ENCODE data around the gene EPS15. TPM values are rescaled to one million over a fixed set of nuclear protein-coding genes. Genes with fewer than 3 reads are reported as not detected.

The EPS15 gene
- total and polyA plus RNA-seq, 2 of the 13 experiments (the other 11 are each of a cell fraction or from before 2014, with no cell fraction given) = 14.3 to 19.3 TPM

DNA sequence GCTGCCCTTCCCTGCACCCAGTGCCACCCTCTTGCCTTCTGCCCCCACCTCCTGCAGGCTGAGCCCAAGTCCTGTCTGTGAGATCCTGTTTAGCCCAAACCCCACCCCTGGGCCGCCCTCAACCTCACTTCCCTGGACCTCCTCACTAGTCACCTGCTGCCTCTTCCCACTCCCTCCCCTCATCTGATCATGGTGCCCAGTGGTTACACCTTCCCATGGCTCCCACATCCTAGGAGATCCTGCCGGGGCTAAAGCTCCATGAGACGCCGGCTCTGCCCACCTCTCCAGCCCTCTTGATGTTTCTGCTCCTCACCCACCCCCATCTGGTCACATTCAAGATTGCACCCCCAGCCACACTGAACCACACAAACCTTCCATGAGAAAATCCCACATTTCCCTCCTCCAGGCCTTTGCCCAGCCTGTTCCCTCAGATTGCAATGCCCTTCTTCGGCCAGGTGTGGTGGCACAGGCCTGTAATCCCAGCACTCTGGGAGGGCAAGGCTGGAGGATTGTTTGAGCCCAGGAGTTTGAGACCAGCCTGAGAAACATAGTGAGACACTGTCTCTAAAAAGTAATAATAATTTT, 205.7 kb downstream of the EPS15 start:
- Histone ChIP-seq H2AFZ (ENCODE audit: low read length) (no peak overlapping the region), H3K9ac (ENCODE audit: insufficient read depth, low read depth, low read length) (no peak overlapping the region), H3K4me2 (ENCODE audit: low read depth, low read length) (peak overlapping the region; percentile 68; the same call in 1 of the 2 replicates), H3K79me2 (ENCODE audit: insufficient read depth, low read length) (no peaks in the 10 kb centered on the region), H3K4me1 (ENCODE audit: insufficient read depth, low read length) (peaks cover 30% of the 10 kb centered on the region), H3K9me3 (ENCODE audit: low read length) (no peaks in the 10 kb centered on the region), H3K27ac (ENCODE audit: extremely low read length, insufficient read depth, low read length) (no peak overlapping the region), H3K27me3 (ENCODE audit: control insufficient read depth in 1 of 2, insufficient read depth in 2 of 2, low read length in 2 of 2) (no peaks in the 10 kb centered on the region), H4K20me1 (ENCODE audit: insufficient read depth, low read length) (no peaks in the 10 kb centered on the region), H3K4me3 (replicated peaks in 1 of 3; ENCODE audit: insufficient read depth in 1 of 3, low read depth in 2 of 3, low read length in 3 of 3) (no peak overlapping the region), H3K36me3 (replicated peaks in 1 of 2; ENCODE audit: control insufficient read depth in 1 of 2, insufficient read depth in 2 of 2, low read length in 2 of 2) (no peaks in the 10 kb centered on the region)
- 60% methylated on average over 5 of the region's 5 CpGs for WGBS (ENCODE audit: low lambda C conversion rate)
- in situ Hi-C loops (cut with HindIII; ENCODE audit: extremely low pct_ligation_motif_present, low pct_unique_long_range_greater_than_20kb) (no loop called here), intact Hi-C loops (cut with micrococcal nuclease; ENCODE audit: unreplicated experiment) (no loop called here)
- no TSS peak for BruUV-seq (replicated peaks)
- FAIRE-seq (no peak), DNase-seq (ENCODE audit: low spot score) (no peak), ATAC-seq (peak; percentile 67)
- TF ChIP-seq MIER3 (CRISPR knock-in tag; IDR thresholded peaks at IDR 0.05; ENCODE audit: borderline replicate concordance) = no peak
- TF ChIP-seq, protein P1, sequence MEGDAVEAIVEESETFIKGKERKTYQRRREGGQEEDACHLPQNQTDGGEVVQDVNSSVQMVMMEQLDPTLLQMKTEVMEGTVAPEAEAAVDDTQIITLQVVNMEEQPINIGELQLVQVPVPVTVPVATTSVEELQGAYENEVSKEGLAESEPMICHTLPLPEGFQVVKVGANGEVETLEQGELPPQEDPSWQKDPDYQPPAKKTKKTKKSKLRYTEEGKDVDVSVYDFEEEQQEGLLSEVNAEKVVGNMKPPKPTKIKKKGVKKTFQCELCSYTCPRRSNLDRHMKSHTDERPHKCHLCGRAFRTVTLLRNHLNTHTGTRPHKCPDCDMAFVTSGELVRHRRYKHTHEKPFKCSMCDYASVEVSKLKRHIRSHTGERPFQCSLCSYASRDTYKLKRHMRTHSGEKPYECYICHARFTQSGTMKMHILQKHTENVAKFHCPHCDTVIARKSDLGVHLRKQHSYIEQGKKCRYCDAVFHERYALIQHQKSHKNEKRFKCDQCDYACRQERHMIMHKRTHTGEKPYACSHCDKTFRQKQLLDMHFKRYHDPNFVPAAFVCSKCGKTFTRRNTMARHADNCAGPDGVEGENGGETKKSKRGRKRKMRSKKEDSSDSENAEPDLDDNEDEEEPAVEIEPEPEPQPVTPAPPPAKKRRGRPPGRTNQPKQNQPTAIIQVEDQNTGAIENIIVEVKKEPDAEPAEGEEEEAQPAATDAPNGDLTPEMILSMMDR (CRISPR knock-in tag; IDR thresholded peaks at IDR 0.05) = peak; percentile 24; the same call in 1 of the 2 replicates
- ChIA-PET POLR2A (no interaction called here), CTCF (ENCODE audit: low intra/inter-chr PET ratio, low total read pairs) (no interaction called here)

DNA sequence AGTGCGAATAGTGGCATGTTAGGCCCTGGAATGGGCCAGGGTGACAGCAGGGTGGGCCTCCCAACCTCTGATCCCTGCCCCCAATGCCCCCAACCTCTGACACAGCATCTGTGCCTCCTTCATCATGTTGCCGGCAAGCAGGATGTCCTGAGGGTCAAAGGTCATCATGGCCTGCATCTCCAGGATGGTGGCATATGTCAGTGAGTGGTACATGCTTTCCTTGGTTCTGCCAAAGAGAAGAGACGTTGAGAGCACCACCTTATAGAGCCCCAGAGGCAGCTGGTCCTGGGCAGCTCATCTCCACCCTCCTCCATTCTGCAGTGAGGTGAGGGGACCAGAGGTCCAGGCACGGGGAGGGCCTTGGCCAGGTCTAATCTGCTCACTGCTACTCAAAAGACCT, 206.3 kb downstream of the EPS15 start:
- no peak for DNase-seq (ENCODE audit: low spot score)
- Histone ChIP-seq H4K20me1 (ENCODE audit: insufficient read depth, low read length) (no peaks in the 10 kb centered on the region), H3K4me2 (ENCODE audit: low read depth, low read length) (no peak overlapping the region), H3K9ac (ENCODE audit: insufficient read depth, low read depth, low read length) (no peak overlapping the region), H2AFZ (ENCODE audit: low read length) (no peak overlapping the region), H3K4me3 (replicated peaks in 1 of 3; ENCODE audit: insufficient read depth in 1 of 3, low read depth in 2 of 3, low read length in 3 of 3) (no peak overlapping the region), H3K79me2 (ENCODE audit: insufficient read depth, low read length) (no peaks in the 10 kb centered on the region), H3K9me3 (ENCODE audit: low read length) (no peaks in the 10 kb centered on the region), H3K36me3 (replicated peaks in 1 of 2; ENCODE audit: control insufficient read depth in 1 of 2, insufficient read depth in 2 of 2, low read length in 2 of 2) (no peaks in the 10 kb centered on the region), H3K4me1 (ENCODE audit: insufficient read depth, low read length) (peaks cover 30% of the 10 kb centered on the region), H3K27me3 (ENCODE audit: control insufficient read depth in 1 of 2, insufficient read depth in 2 of 2, low read length in 2 of 2) (no peaks in the 10 kb centered on the region), H3K27ac (ENCODE audit: extremely low read length, insufficient read depth, low read length) (no peak overlapping the region)
- WGBS (ENCODE audit: low lambda C conversion rate) = 100% methylated on average over 1 of the region's 4 CpGs
- CTCF ChIA-PET (ENCODE audit: low intra/inter-chr PET ratio, low total read pairs) = no interaction called here
- in situ Hi-C loops (cut with HindIII; ENCODE audit: extremely low pct_ligation_motif_present, low pct_unique_long_range_greater_than_20kb) = no loop called here
- BruUV-seq (replicated peaks) = no TSS peak
- POLR2A ChIA-PET = no interaction called here
- intact Hi-C loops (cut with micrococcal nuclease; ENCODE audit: unreplicated experiment) = no loop called here
- no peak for FAIRE-seq
- no peak for ATAC-seq
- TF ChIP-seq, protein P2, sequence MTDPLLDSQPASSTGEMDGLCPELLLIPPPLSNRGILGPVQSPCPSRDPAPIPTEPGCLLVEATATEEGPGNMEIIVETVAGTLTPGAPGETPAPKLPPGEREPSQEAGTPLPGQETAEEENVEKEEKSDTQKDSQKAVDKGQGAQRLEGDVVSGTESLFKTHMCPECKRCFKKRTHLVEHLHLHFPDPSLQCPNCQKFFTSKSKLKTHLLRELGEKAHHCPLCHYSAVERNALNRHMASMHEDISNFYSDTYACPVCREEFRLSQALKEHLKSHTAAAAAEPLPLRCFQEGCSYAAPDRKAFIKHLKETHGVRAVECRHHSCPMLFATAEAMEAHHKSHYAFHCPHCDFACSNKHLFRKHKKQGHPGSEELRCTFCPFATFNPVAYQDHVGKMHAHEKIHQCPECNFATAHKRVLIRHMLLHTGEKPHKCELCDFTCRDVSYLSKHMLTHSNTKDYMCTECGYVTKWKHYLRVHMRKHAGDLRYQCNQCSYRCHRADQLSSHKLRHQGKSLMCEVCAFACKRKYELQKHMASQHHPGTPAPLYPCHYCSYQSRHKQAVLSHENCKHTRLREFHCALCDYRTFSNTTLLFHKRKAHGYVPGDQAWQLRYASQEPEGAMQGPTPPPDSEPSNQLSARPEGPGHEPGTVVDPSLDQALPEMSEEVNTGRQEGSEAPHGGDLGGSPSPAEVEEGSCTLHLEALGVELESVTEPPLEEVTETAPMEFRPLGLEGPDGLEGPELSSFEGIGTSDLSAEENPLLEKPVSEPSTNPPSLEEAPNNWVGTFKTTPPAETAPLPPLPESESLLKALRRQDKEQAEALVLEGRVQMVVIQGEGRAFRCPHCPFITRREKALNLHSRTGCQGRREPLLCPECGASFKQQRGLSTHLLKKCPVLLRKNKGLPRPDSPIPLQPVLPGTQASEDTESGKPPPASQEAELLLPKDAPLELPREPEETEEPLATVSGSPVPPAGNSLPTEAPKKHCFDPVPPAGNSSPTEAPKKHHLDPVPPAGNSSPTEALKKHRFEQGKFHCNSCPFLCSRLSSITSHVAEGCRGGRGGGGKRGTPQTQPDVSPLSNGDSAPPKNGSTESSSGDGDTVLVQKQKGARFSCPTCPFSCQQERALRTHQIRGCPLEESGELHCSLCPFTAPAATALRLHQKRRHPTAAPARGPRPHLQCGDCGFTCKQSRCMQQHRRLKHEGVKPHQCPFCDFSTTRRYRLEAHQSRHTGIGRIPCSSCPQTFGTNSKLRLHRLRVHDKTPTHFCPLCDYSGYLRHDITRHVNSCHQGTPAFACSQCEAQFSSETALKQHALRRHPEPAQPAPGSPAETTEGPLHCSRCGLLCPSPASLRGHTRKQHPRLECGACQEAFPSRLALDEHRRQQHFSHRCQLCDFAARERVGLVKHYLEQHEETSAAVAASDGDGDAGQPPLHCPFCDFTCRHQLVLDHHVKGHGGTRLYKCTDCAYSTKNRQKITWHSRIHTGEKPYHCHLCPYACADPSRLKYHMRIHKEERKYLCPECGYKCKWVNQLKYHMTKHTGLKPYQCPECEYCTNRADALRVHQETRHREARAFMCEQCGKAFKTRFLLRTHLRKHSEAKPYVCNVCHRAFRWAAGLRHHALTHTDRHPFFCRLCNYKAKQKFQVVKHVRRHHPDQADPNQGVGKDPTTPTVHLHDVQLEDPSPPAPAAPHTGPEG (CRISPR knock-in tag; IDR thresholded peaks at IDR 0.05) = no peak
- TF ChIP-seq, protein P3, sequence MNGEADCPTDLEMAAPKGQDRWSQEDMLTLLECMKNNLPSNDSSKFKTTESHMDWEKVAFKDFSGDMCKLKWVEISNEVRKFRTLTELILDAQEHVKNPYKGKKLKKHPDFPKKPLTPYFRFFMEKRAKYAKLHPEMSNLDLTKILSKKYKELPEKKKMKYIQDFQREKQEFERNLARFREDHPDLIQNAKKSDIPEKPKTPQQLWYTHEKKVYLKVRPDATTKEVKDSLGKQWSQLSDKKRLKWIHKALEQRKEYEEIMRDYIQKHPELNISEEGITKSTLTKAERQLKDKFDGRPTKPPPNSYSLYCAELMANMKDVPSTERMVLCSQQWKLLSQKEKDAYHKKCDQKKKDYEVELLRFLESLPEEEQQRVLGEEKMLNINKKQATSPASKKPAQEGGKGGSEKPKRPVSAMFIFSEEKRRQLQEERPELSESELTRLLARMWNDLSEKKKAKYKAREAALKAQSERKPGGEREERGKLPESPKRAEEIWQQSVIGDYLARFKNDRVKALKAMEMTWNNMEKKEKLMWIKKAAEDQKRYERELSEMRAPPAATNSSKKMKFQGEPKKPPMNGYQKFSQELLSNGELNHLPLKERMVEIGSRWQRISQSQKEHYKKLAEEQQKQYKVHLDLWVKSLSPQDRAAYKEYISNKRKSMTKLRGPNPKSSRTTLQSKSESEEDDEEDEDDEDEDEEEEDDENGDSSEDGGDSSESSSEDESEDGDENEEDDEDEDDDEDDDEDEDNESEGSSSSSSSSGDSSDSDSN (CRISPR knock-in tag; IDR thresholded peaks at IDR 0.05) = no peak
- no peak for TF ChIP-seq BRD4 (CRISPR knock-in tag; IDR thresholded peaks at IDR 0.05)
- TF ChIP-seq, protein P4, sequence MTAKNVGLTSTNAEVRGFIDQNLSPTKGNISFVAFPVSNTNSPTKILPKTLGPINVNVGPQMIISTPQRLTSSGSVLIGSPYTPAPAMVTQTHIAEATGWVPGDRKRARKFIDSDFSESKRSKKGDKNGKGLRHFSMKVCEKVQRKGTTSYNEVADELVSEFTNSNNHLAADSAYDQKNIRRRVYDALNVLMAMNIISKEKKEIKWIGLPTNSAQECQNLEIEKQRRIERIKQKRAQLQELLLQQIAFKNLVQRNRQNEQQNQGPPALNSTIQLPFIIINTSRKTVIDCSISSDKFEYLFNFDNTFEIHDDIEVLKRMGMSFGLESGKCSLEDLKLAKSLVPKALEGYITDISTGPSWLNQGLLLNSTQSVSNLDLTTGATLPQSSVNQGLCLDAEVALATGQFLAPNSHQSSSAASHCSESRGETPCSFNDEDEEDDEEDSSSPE (CRISPR knock-in tag; IDR thresholded peaks at IDR 0.05) = no peak
